Liver (tissue), 3 donors: ENCODE data around the gene UQCRC1.

Experiments
- GABPA ChIP-seq, 2 donors: IDR thresholded peaks in 1 of 2; conservative IDR thresholded peaks in 1 of 2; 2 replicates each; pipeline ENCODE4 v1.6.1; 2016; ENCODE audit warnings: antibody characterized with exemption in 2 of 2, mild to moderate bottlenecking in 1 of 2, moderate library complexity in 1 of 2
- TF ChIP-seq, protein P1 (sequence below): fragments of 150-350 bp; IDR thresholded peaks from 2 replicates; pipeline ENCODE4 v1.5.1; 2017; ENCODE audit warnings: improper control_type of control experiment, low read depth, low read length; ENCODE audit not compliant: missing input control
- donor health status: healthy.
- donor health status: healthy.

- TF ChIP-seq GABPA (IDR thresholded peaks at IDR 0.05 in 1 of 2, conservative IDR thresholded peaks at IDR 0.05 in 1 of 2): no peak
- TF ChIP-seq, protein P1, sequence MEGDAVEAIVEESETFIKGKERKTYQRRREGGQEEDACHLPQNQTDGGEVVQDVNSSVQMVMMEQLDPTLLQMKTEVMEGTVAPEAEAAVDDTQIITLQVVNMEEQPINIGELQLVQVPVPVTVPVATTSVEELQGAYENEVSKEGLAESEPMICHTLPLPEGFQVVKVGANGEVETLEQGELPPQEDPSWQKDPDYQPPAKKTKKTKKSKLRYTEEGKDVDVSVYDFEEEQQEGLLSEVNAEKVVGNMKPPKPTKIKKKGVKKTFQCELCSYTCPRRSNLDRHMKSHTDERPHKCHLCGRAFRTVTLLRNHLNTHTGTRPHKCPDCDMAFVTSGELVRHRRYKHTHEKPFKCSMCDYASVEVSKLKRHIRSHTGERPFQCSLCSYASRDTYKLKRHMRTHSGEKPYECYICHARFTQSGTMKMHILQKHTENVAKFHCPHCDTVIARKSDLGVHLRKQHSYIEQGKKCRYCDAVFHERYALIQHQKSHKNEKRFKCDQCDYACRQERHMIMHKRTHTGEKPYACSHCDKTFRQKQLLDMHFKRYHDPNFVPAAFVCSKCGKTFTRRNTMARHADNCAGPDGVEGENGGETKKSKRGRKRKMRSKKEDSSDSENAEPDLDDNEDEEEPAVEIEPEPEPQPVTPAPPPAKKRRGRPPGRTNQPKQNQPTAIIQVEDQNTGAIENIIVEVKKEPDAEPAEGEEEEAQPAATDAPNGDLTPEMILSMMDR: no peak
Measured at GRCh38 chr3:48596676-48597407, 12.6 kb downstream of the UQCRC1 start.
